CD4-positive, alpha-beta memory T cell (primary cell): ENCODE results near the gene CBFA2T3. TPM values are rescaled to one million over a fixed set of nuclear protein-coding genes. Genes with fewer than 3 reads are reported as not detected.
A peak's percentile ranks its signal among the peaks of the same experiment; 100 is the strongest.

Experiments
- CTCF ChIA-PET: fragments of 350-600 bp; sonication (Branson Sonifier 250); formaldehyde crosslinking; loops from one replicate; lab custom pipeline; 2021; ENCODE audit warnings: inconsistent platforms; ENCODE audit not compliant: partially characterized antibody; lab: Charles Lee
- POLR2A ChIA-PET: fragments of 350-600 bp; sonication (Branson Sonifier 250); formaldehyde crosslinking; loops from one replicate; lab custom pipeline; 2021; ENCODE audit not compliant: partially characterized antibody; lab: Charles Lee
- DNase-seq, 5 donors: peaks; one replicate each; pipeline versions ENCODE4 v3.0.0 to v3.0.0-alpha.2; 2020 to 2022; ENCODE audit warnings: mixed read lengths in 1 of 5
- H3K27ac ChIP-seq: one replicate; pipeline ENCODE4 v1.7.0; 2013; ENCODE audit warnings: low read depth, low read length
- H3K27me3 ChIP-seq: 2 replicates; pipeline ENCODE4 v1.7.0; 2013; ENCODE audit warnings: mild to moderate bottlenecking, low read length, moderate library complexity; ENCODE audit not compliant: insufficient read depth
- H3K36me3 ChIP-seq: 2 replicates; pipeline ENCODE4 v1.7.0; 2013; ENCODE audit warnings: mild to moderate bottlenecking, low read length, moderate library complexity; ENCODE audit not compliant: insufficient read depth
- H3K4me1 ChIP-seq: 2 replicates; pipeline ENCODE4 v1.7.0; 2013; ENCODE audit warnings: mild to moderate bottlenecking, low read length, moderate library complexity; ENCODE audit not compliant: insufficient read depth
- H3K4me3 ChIP-seq, 2 donors: one replicate each; pipeline ENCODE4 v1.7.0; 2013; ENCODE audit warnings: low read length in 2 of 2, mild to moderate bottlenecking in 1 of 2
- H3K9me3 ChIP-seq, 2 donors: one replicate each; pipeline ENCODE4 v1.7.0; 2013; ENCODE audit warnings: low read length in 2 of 2, control low read depth in 1 of 2; ENCODE audit not compliant: control insufficient read depth in 1 of 2
- H3K27ac Mint-ChIP-seq, 7 donors: one replicate each; pipeline ENCODE4 v1.8.0; 2020 to 2021; ENCODE audit warnings: mixed read lengths in 7 of 7, mild to moderate bottlenecking in 6 of 7, inconsistent platforms in 3 of 7, moderate library complexity in 3 of 7
- H3K27me3 Mint-ChIP-seq, 2 donors: one replicate each; pipeline ENCODE4 v1.8.0; 2020 to 2021; ENCODE audit warnings: mixed read lengths in 2 of 2
- H3K36me3 Mint-ChIP-seq, 2 donors: one replicate each; pipeline ENCODE4 v1.8.0; 2020 to 2021; ENCODE audit warnings: mixed read lengths in 2 of 2, inconsistent platforms in 1 of 2, mild to moderate bottlenecking in 1 of 2
- H3K4me1 Mint-ChIP-seq, 4 donors: one replicate each; pipeline ENCODE4 v1.8.0; 2020 to 2021; ENCODE audit warnings: mixed read lengths in 4 of 4, mild to moderate bottlenecking in 1 of 4
- H3K4me3 Mint-ChIP-seq, 8 donors: one replicate each; pipeline ENCODE4 v1.8.0; 2020 to 2021; ENCODE audit warnings: mixed read lengths in 8 of 8, mild to moderate bottlenecking in 7 of 8, moderate library complexity in 6 of 8, inconsistent platforms in 3 of 8
- H3K9me3 Mint-ChIP-seq, 8 donors: one replicate each; pipeline ENCODE4 v1.8.0; 2020 to 2021; ENCODE audit warnings: mixed read lengths in 8 of 8, mild to moderate bottlenecking in 5 of 8, inconsistent platforms in 3 of 8, moderate library complexity in 1 of 8
- intact Hi-C: fragments of 100-400 bp; cut with micrococcal nuclease; formaldehyde crosslinking; loops from one replicate; pipeline ENCODE4 v1.15.1; 2023
- polyA plus RNA-seq, 2 donors: library from polyadenylated mRNA; unstranded; fragments of 300-500 nt; fragmentation: Illumina TruSeq; gene quantifications; one replicate each; pipeline ENCODE4 v1.2.3, GENCODE V29; 2021
- total RNA-seq, 2 experiments: library from RNA; stranded (reverse); gene quantifications; one replicate each; pipeline ENCODE4 v1.2.3, GENCODE V29; 2021

CBFA2T3 gene
- total and polyA plus RNA-seq, 4 experiments from 2014 or later: 0.11 to 0.14 TPM; not detected in 2

DNA sequence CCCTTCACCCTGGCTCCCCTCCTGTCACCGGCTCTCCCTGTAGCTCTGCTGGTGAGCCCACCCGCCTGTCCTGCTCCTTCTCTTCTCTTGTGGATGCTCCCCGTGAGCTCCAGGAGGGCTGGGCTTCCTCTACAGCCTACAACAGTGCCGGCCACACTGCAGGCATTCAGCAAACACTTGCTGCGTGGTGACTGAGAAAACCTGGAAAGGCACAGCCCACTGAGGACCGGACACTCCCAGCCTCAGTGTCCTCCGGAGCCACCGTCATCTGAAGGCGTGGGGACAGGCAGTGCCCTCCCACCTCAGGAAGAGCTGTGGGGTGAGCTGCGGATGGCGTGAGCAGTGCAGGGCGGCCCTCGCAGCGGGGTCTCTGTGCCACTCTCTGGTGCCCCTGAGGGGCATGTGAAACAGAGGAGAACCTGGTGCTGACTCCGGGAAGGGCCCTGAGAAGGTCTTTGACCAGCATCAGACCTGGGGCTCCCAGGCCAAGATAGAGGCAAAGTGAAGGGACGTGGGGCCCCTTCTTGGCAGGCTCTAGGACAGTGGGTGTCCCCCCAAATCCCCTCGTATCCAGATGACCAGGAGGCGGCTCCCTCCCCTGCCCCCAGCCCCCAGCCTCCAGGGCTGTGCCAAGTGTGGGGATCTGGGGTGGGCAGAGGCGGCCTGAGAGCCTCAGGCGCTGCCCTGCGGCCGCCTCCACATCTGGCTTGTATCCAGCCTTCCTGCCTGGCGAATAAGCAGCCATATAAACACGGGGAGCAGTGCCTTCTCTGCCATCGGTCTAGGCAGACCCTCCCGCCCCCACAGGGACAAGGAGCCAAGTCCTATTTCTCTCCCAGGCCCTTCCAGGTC lies 66.5 kb downstream of the CBFA2T3 start:
- no peak overlapping the region for H3K27ac ChIP-seq
- POLR2A ChIA-PET: no interaction called here
- DNase-seq: no peak
- Mint-ChIP-seq H3K9me3 (no peaks in the 10 kb centered on the region), H3K36me3 (no peaks in the 10 kb centered on the region), H3K27ac (peak overlapping the region in 2 of 7 donors; percentile 54 to 77), H3K4me3 (no peak overlapping the region), H3K27me3 (peaks cover 2% of the 10 kb centered on the region in 2 donors), H3K4me1 (peaks cover 0 to 2% (median 0%) of the 10 kb centered on the region in 4 donors)
- no peak overlapping the region for H3K4me3 ChIP-seq
- H3K27me3 ChIP-seq: no peaks in the 10 kb centered on the region
- no peaks in the 10 kb centered on the region for H3K36me3 ChIP-seq
- CTCF ChIA-PET: no interaction called here
- no peaks in the 10 kb centered on the region for H3K4me1 ChIP-seq
- no peaks in the 10 kb centered on the region for H3K9me3 ChIP-seq
- intact Hi-C loops: no loop called here

DNA sequence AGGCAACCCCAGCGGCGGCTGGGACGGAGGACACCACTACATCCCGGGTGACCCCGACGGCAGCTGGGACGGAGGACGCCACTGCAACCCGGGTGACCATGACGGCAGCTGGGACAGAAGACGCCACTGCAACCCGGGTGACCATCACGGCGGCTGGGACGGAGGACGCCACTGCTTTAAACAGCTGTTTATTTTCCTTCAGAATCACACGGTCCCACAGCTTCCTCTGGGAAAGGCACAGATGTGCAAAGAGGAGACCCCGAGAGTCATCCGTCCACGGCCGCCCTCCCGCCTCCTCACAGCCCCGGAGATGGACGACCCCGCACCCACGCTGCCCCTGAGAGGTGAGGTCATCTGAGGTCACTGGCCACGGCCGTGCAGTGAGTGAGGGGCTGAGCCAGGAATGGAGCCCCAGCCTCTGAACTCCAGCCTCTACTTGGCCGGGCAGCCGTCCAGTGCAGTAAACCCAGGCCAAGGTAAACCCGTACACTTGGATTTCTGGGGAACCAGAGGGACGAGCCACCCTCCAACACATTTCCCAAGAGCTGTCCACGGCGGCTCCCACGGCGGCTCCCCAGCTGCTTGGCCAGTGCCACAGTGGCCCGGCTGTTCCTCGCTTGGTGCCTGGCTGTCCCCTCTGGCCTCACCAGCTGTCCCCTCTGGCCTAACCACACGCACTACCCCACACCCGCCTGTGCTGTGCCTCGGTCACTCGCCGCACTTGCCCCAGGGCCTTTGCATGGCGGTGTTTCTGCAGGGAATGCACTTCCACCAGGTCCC lies 67.4 kb downstream of the CBFA2T3 start:
- Mint-ChIP-seq H3K27ac (no peak overlapping the region), H3K4me1 (peaks cover 0 to 2% (median 0%) of the 10 kb centered on the region in 4 donors), H3K9me3 (no peaks in the 10 kb centered on the region), H3K4me3 (no peak overlapping the region), H3K27me3 (peaks cover 2% of the 10 kb centered on the region in 2 donors), H3K36me3 (no peaks in the 10 kb centered on the region)
- no peak for DNase-seq
- Histone ChIP-seq H3K4me3 (no peak overlapping the region), H3K4me1 (no peaks in the 10 kb centered on the region), H3K36me3 (no peaks in the 10 kb centered on the region), H3K9me3 (no peaks in the 10 kb centered on the region), H3K27ac (no peak overlapping the region), H3K27me3 (no peaks in the 10 kb centered on the region)
- ChIA-PET CTCF (no interaction called here), POLR2A (no interaction called here)
- intact Hi-C loops: no loop called here

DNA sequence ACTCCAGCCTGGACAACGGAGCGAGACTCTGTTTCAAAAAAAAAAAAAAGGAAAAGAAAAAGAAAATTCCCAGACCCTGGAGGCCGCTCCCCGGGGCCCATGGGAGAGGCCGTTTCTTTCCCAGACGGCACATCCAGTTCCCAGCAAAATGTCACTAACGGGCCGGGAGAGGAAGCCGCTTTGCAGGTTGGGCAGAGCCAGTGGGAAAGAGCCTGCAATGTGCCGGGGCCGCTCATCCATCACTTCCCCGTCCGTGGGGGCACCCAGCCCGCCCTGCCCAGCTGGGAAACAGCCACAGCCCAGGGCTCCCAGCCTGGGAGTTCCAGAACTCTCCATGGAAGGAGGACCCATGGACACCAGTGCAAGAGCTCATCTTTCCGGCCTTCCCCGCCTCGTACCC lies 68.7 kb downstream of the CBFA2T3 start:
- Mint-ChIP-seq H3K27ac (no peak overlapping the region), H3K36me3 (no peaks in the 10 kb centered on the region), H3K27me3 (peaks cover 2% of the 10 kb centered on the region in 2 donors), H3K9me3 (no peaks in the 10 kb centered on the region), H3K4me1 (no peaks in the 10 kb centered on the region), H3K4me3 (no peak overlapping the region)
- intact Hi-C loops: no loop called here
- no peak overlapping the region for H3K4me3 ChIP-seq
- H3K27ac ChIP-seq: no peak overlapping the region
- H3K4me1 ChIP-seq: no peaks in the 10 kb centered on the region
- ChIA-PET POLR2A (no interaction called here), CTCF (no interaction called here)
- H3K9me3 ChIP-seq: no peaks in the 10 kb centered on the region
- H3K36me3 ChIP-seq: no peaks in the 10 kb centered on the region
- H3K27me3 ChIP-seq: no peaks in the 10 kb centered on the region
- no peak for DNase-seq

DNA sequence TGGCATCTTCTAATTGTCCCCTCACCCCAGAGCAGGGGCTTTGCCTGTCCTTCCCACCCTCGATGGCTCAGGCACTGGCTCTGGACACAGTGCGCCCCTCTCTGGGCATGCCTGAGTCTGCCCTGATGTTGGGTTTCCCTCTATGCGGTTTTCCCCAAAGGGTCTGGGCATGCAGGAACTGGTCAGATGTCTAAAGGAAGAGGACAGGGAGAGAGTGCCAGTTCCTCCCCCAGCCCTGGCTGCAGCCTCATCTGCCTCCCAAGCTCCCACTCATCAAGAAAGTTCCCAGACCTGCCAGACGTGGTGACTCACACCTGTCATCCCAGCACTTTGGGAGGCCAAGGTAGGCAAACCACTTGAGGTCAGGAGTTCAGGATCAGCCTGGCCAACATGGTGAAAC lies 69.2 kb downstream of the CBFA2T3 start:
- intact Hi-C loops: no loop called here

DNA sequence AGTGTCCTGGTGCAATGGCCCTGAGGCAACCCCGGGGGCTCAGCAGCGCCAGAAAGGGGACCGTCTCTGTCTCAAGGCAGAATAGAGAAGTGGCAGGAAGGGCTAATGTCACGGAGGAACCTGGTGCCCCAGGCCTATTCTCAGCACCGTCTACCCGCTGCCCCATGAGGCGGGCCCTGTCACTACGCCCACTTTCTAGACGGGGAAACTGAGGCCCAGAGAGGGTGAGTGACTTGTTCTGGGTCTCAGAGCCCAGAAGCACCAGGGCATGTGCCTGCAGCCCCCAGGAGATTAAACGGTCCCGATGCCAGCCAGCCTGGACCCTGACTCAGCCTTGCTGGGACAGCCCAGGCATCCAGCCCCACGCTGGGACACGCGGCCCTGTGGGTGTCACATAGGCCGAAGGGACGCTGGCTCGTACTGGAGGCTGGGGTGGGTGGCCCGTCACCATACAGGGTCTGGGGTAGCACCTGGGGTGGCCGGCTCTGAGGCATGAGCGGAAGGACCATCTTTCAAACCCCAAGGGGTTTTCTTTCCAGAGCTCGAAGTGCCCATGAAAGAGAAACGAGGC lies 70.4 kb downstream of the CBFA2T3 start:
- Histone ChIP-seq H3K27me3 (no peaks in the 10 kb centered on the region), H3K9me3 (no peaks in the 10 kb centered on the region), H3K36me3 (no peaks in the 10 kb centered on the region), H3K4me3 (no peak overlapping the region), H3K4me1 (no peaks in the 10 kb centered on the region), H3K27ac (no peak overlapping the region)
- H3K4me3 Mint-ChIP-seq: no peak overlapping the region
- no peaks in the 10 kb centered on the region for H3K9me3 Mint-ChIP-seq
- CTCF ChIA-PET: no interaction called here
- no peak overlapping the region for H3K27ac Mint-ChIP-seq
- POLR2A ChIA-PET: no interaction called here
- no peaks in the 10 kb centered on the region for H3K36me3 Mint-ChIP-seq
- H3K4me1 Mint-ChIP-seq: no peaks in the 10 kb centered on the region
- DNase-seq: no peak
- H3K27me3 Mint-ChIP-seq: no peaks in the 10 kb centered on the region
- intact Hi-C loops: no loop called here

More for the DNA sequence above, 69.2 kb downstream of the CBFA2T3 start:
- no peak for DNase-seq
- ChIA-PET POLR2A (no interaction called here), CTCF (no interaction called here)
- Histone ChIP-seq H3K36me3 (no peaks in the 10 kb centered on the region), H3K4me1 (no peaks in the 10 kb centered on the region), H3K27ac (no peak overlapping the region), H3K27me3 (no peaks in the 10 kb centered on the region), H3K4me3 (no peak overlapping the region), H3K9me3 (no peaks in the 10 kb centered on the region)
- Mint-ChIP-seq H3K4me1 (no peaks in the 10 kb centered on the region), H3K9me3 (no peaks in the 10 kb centered on the region), H3K4me3 (no peak overlapping the region), H3K27me3 (peaks cover 2% of the 10 kb centered on the region in 2 donors), H3K36me3 (no peaks in the 10 kb centered on the region), H3K27ac (no peak overlapping the region)

DNA sequence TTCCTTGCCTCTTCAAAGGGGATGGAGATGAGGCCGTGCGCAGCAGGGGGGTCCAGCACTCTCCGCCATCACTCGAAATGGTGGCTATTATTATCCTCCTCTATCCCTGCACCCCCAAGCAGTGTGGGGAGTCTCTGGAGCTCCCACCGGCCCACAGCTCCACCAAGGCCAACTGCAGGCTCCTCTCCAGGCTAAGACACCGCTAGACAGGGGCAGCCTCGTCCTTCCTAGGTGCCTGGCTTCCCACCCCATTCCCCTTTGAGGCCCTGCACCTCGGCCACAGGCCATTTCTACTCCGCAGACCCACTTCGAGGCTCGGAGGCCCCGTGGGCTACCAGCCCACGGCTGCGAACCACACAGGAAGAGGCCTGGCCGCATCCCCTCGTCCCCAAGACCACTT lies 71.0 kb downstream of the CBFA2T3 start:
- Histone ChIP-seq H3K27ac (no peak overlapping the region), H3K9me3 (no peaks in the 10 kb centered on the region), H3K4me3 (no peak overlapping the region), H3K4me1 (no peaks in the 10 kb centered on the region), H3K36me3 (no peaks in the 10 kb centered on the region), H3K27me3 (no peaks in the 10 kb centered on the region)
- Mint-ChIP-seq H3K9me3 (no peaks in the 10 kb centered on the region), H3K36me3 (no peaks in the 10 kb centered on the region), H3K27ac (no peak overlapping the region), H3K4me1 (no peaks in the 10 kb centered on the region), H3K27me3 (no peaks in the 10 kb centered on the region), H3K4me3 (no peak overlapping the region)
- ChIA-PET POLR2A (no interaction called here), CTCF (no interaction called here)
- intact Hi-C loops: no loop called here
- no peak for DNase-seq

DNA sequence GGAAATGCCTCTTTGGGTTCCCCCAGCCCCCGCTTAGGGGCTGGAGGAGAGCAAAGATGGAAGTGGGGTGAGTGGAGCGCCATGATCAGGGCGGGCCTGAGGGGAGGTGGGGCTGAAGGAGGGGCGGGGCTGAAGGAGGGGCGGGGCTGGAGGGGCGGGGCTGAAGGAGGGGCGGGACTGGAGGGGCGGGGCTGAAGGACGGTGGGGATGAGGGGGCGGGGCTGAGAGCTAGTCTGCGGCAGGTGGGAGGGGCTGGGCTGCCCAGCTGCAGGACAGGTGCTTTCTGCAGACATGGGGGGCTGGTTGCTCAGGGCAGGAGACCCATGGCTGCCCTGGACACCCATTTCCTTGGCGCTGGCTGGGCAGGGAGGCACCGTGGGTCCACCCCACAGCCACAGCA lies 71.4 kb downstream of the CBFA2T3 start:
- intact Hi-C loops: no loop called here
- CTCF ChIA-PET: no interaction called here
- DNase-seq: no peak

More for the DNA sequence above, 71.4 kb downstream of the CBFA2T3 start:
- no peak overlapping the region for H3K4me3 Mint-ChIP-seq
- POLR2A ChIA-PET: no interaction called here
- no peaks in the 10 kb centered on the region for H3K4me1 ChIP-seq
- H3K27me3 ChIP-seq: no peaks in the 10 kb centered on the region
- H3K4me3 ChIP-seq: no peak overlapping the region
- no peaks in the 10 kb centered on the region for H3K4me1 Mint-ChIP-seq
- H3K9me3 ChIP-seq: no peaks in the 10 kb centered on the region
- H3K27me3 Mint-ChIP-seq: no peaks in the 10 kb centered on the region
- no peaks in the 10 kb centered on the region for H3K36me3 Mint-ChIP-seq
- no peak overlapping the region for H3K27ac Mint-ChIP-seq
- no peaks in the 10 kb centered on the region for H3K36me3 ChIP-seq
- no peaks in the 10 kb centered on the region for H3K9me3 Mint-ChIP-seq
- H3K27ac ChIP-seq: no peak overlapping the region
